KMS-11 (cell line): ENCODE data around the gene PTPN14.

Source experiments
- H2AFZ ChIP-seq: fragments of 200-600 bp; sonication (generic); 2 replicates; pipeline ENCODE4 v1.6.1; 2016; ENCODE audit warnings: antibody characterized with exemption, mixed run types, low read depth
- H3K27ac ChIP-seq: fragments of 200-600 bp; sonication (generic); 2 replicates; pipeline ENCODE4 v1.6.1; 2016; ENCODE audit warnings: mild to moderate bottlenecking, mixed run types
- H3K27me3 ChIP-seq: fragments of 200-600 bp; sonication (generic); 2 replicates; pipeline ENCODE4 v1.6.1; 2017; ENCODE audit warnings: mild to moderate bottlenecking, low read depth, mixed run types, moderate library complexity; ENCODE audit not compliant: insufficient read depth
- H3K36me3 ChIP-seq: fragments of 200-600 bp; sonication (generic); 2 replicates; pipeline ENCODE4 v1.6.1; 2017; ENCODE audit warnings: mild to moderate bottlenecking, mixed run types; ENCODE audit not compliant: insufficient read depth
- H3K4me1 ChIP-seq: fragments of 200-600 bp; sonication (generic); 2 replicates; pipeline ENCODE4 v1.6.1; 2016; ENCODE audit warnings: mild to moderate bottlenecking, low read depth, mixed run types; ENCODE audit not compliant: poor library complexity, severe bottlenecking
- H3K4me2 ChIP-seq: fragments of 200-600 bp; sonication (generic); 2 replicates; pipeline ENCODE4 v1.7.0; 2016; ENCODE audit warnings: mild to moderate bottlenecking, mixed run types
- H3K4me3 ChIP-seq: fragments of 200-600 bp; sonication (generic); IDR thresholded peaks from 2 replicates; pipeline ENCODE4 v1.6.1; 2017; ENCODE audit warnings: low read depth, low read length, mixed read lengths; ENCODE audit not compliant: insufficient read depth
- H3K79me2 ChIP-seq: fragments of 200-600 bp; sonication (generic); 2 replicates; pipeline ENCODE4 v1.6.1; 2016; ENCODE audit warnings: low read depth, mixed run types; ENCODE audit not compliant: insufficient read depth
- H3K9ac ChIP-seq: fragments of 200-600 bp; sonication (generic); 2 replicates; pipeline ENCODE4 v1.6.1; 2016; ENCODE audit warnings: mild to moderate bottlenecking, mixed run types
- H4K20me1 ChIP-seq: fragments of 200-600 bp; sonication (generic); 2 replicates; pipeline ENCODE4 v1.6.1; 2016; ENCODE audit warnings: mild to moderate bottlenecking, mixed run types; ENCODE audit not compliant: insufficient read depth
- CTCF ChIP-seq: fragments of 200-600 bp; sonication (generic); conservative IDR thresholded peaks from 2 replicates; pipeline ENCODE4 v1.6.1; 2017; ENCODE audit warnings: low read depth, mild to moderate bottlenecking, antibody characterized with exemption, low read length, moderate library complexity, mixed read lengths

The PTPN14 gene

GRCh38 chr1:214341932-214342331 lies 209.5 kb downstream of the PTPN14 start:
- Histone ChIP-seq H3K27ac (no peak overlapping the region), H4K20me1 (no peaks in the 10 kb centered on the region), H3K4me3 (no peak overlapping the region), H3K4me2 (no peak overlapping the region), H3K27me3 (no peaks in the 10 kb centered on the region), H3K9ac (no peak overlapping the region), H3K36me3 (no peaks in the 10 kb centered on the region), H3K79me2 (no peaks in the 10 kb centered on the region), H2AFZ (no peak overlapping the region), H3K4me1 (peaks cover 2% of the 10 kb centered on the region)
- TF ChIP-seq CTCF = no peak

- Histone ChIP-seq H3K27me3 (no peaks in the 10 kb centered on the region), H3K9ac (no peak overlapping the region), H3K4me3 (no peak overlapping the region), H2AFZ (no peak overlapping the region), H3K36me3 (no peaks in the 10 kb centered on the region), H3K79me2 (no peaks in the 10 kb centered on the region), H4K20me1 (no peaks in the 10 kb centered on the region), H3K4me2 (no peak overlapping the region), H3K27ac (no peak overlapping the region), H3K4me1 (peaks cover 7% of the 10 kb centered on the region)
- TF ChIP-seq CTCF = no peak
Observed at GRCh38 chr1:214341459-214341858, 209.9 kb downstream of the PTPN14 start.

- H3K9ac ChIP-seq = no peak overlapping the region
- H3K4me1 ChIP-seq = peaks cover 12% of the 10 kb centered on the region
- no peak overlapping the region for H3K4me2 ChIP-seq
- no peaks in the 10 kb centered on the region for H3K79me2 ChIP-seq
- no peaks in the 10 kb centered on the region; the same call in 1 of the 2 replicates for H3K36me3 ChIP-seq
- H3K27me3 ChIP-seq = no peaks in the 10 kb centered on the region
- TF ChIP-seq CTCF = no peak
- no peak overlapping the region for H3K27ac ChIP-seq
- H2AFZ ChIP-seq = no peak overlapping the region
- no peak overlapping the region for H3K4me3 ChIP-seq
- H4K20me1 ChIP-seq = no peaks in the 10 kb centered on the region
Observed at GRCh38 chr1:214338212-214338611, 213.2 kb downstream of the PTPN14 start.

GRCh38 chr1:214337511-214337910 lies 213.9 kb downstream of the PTPN14 start:
- no peaks in the 10 kb centered on the region for H4K20me1 ChIP-seq
- H3K27me3 ChIP-seq = no peaks in the 10 kb centered on the region
- H3K36me3 ChIP-seq = no peaks in the 10 kb centered on the region; the same call in 1 of the 2 replicates
- H3K4me2 ChIP-seq = no peak overlapping the region
- no peaks in the 10 kb centered on the region for H3K79me2 ChIP-seq
- H3K4me1 ChIP-seq = peaks cover 12% of the 10 kb centered on the region
- no peak overlapping the region for H2AFZ ChIP-seq
- no peak for TF ChIP-seq CTCF
- H3K4me3 ChIP-seq = no peak overlapping the region
- no peak overlapping the region for H3K27ac ChIP-seq
- no peak overlapping the region for H3K9ac ChIP-seq
